Fibroblast of the conjunctiva (primary cell): Measurements from ENCODE around the gene PREX1.

Experiments used
- DNase-seq: peaks from one replicate; pipeline ENCODE4 v3.0.0-alpha.2; 2010; ENCODE audit warnings: low read depth

Gene PREX1

DNA sequence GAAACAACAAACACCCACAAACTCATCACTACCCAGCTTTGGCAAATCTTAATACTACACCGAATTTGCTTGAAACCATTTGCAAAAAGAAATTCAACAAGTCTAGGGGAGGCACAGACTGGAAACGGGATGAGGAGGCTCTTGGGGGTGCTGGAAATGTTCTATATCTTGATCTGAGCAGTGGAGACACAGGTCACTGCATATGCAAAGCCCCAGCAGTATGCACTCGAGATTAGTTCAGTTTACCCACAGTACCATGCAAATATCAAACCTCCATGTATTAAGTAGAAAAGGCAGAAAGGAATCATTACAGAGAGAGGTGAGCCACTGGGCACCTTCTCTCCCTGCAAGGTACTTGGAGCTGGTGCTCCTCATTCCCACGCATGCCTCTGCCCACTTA is 75.9 kb downstream of the PREX1 start:
- DNase-seq, result no peak

DNA sequence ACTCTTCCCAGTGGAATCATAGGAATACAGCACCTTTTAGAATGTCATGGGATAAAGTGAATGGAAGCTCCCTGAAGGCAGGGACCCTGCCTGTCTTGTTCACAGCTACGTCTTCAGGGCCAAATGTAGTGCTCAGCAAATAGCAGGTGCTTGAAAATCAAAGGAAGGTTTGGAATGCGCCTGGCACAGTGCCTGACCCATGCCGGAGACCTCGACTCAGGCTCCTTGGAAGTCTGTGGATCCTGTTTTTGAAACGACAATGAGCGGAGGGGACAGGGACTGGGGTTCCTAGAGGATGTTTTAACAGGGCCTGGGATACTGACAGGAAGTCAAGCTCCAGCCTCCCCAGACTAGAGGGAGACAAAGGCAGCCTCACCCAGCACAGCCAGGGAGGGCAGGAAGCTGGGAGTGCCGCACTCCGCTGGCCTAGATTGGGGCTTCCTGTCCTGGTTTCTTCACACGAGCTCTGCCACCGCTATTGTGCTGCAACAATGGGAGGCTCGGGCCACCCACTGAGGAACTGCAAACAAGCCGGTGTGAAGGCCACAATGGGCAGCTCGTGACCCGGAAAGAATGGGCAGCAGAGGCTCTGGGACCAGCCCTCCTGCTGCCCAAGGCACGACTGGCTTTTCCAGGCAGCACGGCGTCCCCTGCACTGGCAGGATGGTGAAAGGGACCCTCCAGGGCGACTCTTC is 76.7 kb downstream of the PREX1 start:
- no peak for DNase-seq

DNA sequence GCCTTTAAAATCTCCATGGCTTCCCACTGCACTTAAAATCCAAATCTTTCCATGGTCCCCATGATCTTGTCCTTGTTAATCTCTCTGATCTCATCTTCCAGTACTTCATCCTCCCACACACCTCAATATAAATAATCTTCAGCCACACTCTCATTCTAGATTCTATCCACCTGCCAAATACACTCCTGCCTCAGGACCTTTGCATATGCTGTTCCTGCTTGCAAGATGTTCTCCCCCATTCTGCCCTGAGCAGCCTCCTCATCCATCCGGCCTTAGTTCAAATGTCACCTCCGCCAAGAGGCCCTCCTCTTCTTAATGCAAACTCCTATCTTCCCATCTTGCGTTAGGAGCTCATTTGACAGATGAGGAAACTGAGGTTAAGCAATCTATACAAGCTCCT is 77.4 kb downstream of the PREX1 start:
- no peak for DNase-seq

DNA sequence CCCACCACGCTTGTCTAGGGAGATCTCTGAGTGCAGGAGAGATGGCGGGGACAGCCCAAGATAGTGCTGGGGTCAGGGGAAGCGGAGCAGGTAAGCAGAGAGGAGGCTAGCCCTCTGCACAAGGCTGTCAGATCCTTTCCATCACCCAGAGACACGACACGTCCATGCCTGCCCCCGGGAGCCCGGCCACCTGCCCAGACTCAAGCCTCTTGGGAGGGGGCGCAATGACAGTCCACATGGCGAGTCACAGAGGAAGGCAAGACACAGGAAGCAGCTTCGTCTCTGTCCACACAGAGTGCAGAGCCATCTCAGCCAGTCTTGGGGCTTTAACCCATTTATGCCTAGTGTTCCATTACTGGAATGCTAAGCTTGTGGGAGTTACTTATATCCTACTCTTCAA is 78.4 kb downstream of the PREX1 start:
- no peak for DNase-seq

DNA sequence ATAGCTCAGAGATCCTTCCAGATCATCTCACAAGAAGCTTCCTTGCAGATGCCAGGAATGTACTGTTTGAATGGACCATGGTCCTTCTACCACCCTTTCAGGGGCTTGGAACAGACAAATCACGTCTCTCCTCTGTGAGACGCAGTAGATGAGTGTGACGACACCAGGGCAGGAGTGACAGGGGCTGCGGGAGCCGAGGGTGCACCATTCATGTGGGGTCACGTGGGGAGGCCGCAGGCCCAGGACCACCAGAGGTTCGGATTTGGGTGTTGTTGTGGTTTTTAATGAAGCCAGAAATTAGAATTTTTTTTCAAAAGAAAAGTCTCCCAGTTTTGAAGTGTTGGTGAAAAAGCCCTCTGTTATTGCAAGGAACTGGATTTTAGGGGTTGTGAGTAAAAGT is 79.2 kb downstream of the PREX1 start:
- DNase-seq, result no peak

DNA sequence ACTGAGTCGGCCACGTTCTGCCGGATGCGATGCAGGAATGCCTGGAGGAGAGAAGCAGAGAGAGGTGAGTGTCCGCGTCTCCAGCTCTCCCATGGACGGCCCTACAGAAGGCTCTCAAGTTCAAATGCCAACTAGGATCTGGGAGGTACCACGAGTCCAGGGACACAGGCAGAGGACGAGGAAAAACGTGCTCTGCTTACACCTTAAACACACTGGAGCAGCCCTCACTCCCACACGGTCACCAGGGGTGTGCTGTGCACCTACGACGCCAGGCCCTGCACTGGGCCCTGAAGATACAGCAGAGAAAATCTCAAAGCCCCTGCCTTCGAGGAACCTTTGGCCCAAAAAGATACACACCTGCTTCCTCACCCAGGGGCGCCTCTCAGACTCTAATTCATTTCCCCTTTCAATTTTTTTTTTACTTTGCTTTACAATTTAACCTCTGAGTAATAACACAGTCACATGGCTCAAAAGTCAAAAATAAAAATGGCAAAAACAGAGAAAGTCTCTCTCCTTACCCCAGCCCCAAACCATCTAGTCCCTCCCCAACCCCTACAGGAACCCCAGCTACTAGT is 79.9 kb downstream of the PREX1 start:
- DNase-seq, result no peak

DNA sequence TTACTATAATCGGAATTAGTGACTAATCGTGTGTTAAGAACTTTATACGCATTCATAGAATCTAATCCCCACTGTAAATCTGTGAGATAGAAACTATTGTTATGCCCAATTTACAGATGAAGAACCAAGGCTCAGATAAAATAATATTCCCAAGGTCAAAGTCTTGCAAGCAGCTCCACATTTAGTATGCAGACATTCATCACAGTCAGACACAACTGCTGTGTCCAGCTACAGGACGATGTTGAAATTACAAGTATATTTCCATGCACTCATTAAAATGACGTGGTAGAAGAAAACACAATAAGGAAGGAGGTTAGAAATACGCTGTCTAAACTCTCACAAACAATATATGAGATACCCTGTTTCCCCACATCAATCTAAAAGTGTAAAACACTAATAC is 82.5 kb downstream of the PREX1 start:
- no peak for DNase-seq

DNA sequence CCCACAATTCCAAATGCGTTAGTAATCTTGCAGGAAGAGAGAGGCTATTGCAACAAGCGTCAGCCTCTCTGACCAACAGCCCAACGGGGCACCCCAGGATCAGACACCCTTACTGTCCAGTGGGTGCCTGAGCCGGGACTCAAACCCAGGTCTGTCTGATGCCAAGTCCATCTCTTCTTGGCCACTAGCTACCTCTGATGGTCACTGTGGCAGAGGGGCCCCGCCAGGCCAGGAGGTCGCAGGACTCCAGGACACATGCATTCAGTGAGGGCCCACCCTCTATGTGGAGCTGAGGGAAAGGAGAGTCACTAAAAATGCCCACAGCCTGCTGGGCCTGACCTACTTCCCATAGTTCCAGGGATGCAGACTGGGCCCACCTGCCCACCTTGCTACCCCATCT is 83.3 kb downstream of the PREX1 start:
- no peak for DNase-seq

DNA sequence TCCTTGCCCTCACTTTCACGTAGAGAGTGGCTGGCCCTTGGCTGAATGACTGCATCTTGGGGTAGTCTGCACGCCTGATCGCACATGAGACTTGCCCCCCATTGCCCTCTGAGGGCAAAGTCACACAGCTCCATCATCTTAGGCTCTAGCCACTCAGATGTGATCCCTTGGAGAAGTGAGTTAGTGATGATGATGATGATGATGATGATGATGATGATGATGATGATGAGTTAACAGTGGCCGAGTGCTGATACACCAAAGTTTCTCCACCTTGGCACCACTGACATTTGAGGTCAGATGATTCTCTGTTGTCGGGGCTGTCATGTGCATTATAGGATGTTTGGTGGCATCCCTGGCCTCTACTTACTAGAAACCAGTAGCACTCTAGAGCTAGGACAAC is 84.0 kb downstream of the PREX1 start:
- DNase-seq, result no peak

DNA sequence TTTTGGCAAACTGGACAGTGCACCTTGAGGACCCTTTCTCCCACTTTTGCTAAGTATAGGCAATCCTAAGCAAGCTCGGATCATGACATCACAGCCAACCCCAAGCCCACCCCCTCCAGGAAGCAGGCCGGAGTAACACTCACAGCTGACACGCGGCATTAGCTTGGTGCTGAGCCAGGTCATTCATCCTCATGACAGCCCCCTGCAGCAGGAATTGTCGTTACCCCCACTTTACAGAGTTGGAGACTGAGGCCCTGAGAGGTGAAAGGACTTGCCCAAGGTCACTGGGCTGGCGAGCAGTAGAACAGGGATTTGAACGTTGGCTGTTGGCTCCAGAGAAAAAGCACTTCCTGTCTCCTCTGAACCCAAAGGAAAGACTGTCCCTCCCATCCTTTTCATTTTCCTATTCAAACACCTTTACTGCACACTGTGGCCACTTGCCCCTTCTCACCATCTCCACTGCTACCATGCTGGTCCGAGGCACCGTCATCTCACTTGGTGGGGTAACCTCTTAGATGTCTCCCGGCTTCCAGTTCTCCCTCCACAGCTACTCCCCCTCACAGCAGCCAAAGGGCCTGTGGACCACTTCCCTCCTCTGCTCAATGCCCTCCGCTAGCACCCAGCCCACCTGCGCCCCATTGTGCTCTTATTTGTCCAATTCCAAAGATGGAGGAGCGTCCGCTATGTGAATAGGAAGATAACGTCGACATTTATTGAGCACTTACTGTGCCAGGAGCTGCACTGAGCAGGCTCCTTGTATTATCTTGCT is 84.7 kb downstream of the PREX1 start:
- DNase-seq, result no peak

DNA sequence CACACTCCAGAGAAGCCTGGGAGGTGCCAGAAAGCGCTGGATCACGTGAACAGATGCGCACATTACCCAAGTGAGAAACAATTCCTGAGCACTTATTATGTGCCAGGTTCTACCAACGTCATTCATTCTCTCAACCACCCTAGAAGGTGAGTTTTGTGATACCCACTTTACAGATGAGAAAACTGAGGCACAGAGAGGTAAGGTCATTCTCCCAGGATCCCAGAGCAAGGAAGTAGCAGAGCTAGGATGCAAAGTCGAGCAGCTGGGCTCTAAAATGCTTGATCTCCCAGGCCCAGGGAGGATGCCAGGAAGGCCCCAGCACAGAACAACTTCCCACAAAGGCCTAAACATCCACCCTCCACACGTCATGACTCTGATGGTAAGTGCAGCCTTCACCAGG is 85.6 kb downstream of the PREX1 start:
- DNase-seq, result no peak

DNA sequence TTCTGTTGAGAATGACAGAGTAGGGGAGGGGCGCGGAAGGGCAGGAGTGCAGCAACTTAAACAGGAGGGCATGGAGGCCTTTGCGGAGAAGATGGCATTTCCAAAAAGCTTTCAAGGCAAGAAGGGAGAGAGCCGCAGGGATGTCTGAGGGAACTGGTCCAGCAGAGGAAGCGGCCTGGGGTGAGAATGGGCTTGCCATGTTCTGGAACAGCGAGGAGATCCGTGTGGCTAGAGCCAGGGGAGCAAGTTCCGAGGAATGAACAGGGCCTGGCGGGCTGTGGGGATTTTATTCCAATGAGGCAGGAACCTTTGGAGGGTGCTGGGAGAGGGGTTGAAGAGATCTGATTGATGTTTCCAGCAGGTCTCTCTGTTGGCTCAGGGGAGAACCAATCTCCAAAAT is 86.1 kb downstream of the PREX1 start:
- DNase-seq, result no peak

DNA sequence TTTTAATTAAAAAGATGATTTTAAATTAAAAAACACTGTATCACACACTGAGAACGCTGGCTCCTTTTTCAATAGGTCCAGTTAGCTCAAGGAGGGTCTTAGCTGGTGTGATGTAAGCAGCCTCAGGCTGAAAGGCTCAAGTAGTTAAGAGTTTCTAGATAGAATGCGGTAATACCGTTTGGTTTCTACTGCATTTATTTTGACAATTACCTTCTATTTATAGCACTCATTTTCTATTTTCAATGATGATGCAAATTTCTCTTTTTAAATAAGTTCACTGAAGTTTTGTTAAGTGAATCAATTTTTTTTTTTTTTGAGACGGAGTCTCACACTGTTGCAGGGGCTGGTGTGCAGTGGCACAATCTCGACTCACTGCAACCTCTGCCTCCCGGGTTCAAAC is 87.1 kb downstream of the PREX1 start:
- DNase-seq, result no peak

DNA sequence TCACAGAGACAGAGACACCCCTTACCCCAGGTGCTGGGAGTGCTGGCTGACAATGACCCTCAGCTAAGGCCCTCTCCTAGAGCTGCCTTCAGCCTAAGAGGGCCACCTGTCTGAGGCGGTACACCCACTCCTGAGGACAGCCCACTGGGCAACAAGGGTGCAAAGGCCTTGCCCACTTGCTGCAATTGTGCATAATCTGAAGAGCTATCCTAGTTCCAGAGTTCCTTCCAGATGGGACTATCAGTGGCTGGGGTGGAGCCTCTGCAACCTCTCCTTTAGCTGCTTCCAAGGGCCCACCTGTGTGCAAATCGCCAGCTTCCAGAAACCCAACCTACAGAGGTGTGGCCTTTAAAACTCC is 87.5 kb downstream of the PREX1 start:
- no peak for DNase-seq

DNA sequence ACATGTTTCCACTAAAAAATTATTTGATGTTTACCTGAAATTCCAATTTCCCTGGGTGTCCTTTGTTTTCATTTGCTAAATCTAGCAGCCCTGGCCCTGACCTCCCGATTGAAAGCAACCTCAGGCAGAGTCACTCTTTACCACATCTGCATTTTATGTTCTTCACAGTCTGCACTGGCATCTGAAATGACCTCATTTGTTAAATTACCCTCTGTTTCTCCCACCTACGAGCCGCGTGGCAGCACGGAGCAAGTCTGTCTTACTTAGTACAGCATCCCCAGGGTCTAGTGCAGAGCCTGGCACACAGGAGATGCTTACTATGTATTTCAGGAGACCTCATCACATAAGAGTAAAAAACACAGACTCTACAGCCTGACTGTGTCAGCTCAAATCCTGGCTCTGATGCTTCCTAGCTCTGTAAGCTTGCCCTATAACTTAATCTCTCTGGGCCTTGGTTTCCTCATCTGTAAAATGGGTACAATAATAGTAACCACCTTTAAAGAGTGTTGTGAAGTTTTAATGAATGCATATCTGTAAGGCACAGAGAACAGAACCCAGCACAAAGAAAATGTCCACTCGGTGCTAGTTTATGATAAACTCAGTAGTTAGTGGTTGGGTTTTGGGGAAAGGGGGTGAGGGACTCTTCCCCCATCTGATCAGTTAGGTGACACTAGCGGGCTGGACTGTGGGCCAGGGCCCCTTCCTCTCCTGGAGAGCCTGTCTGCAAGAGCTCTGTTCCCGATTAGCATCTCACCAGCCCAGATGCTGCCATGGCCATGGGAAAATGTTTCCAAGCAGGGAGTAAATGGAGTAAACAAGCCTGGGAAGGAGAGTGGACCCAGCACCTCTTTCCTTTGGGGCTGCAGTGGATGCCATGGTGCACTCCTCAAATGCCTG is 88.2 kb downstream of the PREX1 start:
- no peak for DNase-seq

DNA sequence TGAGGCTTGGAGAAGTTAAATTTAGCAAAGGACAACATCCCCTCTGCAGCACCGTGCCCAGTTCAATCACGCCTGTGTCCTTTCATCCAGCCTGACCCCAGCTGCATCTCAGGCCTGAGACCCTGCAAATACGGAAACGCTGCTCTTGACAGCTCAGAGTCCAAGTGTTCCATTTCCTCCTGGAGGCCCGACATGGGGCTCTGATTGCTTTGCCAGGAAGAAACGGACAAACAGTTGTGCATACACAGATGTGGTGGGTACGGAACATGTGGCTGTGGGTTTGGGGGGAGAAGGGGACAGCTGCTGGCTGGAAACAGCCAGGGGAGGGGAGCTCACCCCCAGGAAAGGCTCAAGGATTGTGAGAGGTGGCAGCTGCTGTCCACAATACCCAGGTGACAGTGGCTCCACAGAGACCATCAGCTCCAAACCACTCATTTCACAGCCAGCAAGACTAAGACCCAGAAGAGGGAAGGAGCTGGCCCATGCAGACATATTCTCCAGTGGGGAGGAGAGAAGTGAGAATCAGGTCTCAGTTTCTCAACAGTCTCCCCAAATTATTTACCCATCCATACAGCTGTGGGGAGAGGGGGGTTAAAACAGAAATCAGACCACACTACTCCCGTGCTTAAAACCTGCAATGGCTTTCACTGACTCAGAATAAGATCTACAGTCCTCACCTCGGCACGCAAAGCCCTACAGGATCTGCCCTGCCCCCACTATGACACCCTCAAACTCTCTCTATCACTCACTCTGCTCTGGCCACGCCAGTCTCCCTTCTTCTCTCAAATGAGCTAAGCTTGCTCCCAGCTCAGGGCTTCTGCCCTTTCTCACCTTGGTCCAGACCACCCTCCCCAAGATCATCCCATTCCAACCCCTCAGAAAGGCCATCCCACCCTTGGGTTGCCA is 89.1 kb downstream of the PREX1 start:
- no peak for DNase-seq

DNA sequence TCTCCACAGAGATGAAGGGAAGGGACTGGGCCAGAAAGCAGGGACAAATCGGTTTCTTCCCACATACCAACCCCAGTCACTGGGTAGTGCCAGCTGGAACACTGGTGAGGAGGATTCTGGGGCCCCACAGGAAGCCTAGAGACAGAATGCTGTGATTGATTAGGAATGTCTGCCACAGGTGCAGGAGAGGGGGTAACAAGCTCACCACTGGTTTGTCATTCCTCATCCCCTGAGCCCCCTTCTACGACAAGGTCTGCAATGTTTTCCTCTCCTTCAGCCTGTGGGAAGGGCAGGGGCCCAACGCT is 89.8 kb downstream of the PREX1 start:
- no peak for DNase-seq

DNA sequence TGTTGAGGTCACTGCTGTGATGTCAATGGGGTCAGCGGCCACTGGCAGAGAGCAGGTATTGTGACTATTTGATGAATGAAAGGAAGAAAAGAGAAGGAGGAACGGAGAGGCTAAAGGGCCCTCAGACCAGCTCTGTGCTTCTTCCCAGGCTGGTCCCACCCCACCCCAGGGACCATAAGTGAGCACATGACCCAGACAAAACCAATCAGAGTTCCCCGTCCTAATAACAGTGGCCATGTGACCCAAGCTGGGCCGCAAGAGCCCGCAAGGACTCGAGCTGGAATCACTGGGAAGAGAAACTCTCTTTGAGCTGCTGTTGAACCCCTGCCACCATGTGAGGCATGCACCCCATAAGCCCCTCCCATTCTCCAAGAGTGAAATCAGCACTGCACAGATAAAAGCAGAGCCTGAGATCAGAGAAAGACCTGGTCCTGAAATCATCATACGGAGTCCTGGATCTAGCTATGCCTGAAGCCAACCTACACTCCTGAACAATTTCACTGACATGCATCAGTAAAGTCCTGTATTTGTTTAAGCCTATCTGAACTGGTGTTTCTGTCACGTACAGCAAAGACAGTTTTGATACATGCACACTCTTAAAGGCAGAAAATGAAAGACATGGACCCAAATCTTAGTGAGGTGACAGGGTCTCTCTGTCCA is 90.2 kb downstream of the PREX1 start:
- no peak for DNase-seq

DNA sequence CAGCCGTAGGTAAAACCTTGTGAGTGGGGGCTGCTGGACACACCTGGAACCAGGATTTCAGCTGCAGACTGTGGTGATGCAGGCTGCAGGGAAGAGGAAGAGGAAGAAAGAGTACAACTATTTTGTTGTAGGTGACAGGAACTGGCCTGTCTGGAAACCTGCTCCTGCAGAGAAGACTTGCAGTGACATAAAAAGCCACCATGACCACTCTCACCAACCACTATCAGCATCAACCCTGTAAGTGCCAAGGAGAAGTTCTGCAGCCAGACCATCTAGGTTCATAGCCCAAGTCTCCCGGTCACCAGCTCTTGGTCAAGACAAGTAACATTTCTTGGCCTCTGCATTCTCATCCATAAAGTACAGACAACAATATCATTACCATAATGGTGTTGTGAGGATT is 91.2 kb downstream of the PREX1 start:
- no peak for DNase-seq

DNA sequence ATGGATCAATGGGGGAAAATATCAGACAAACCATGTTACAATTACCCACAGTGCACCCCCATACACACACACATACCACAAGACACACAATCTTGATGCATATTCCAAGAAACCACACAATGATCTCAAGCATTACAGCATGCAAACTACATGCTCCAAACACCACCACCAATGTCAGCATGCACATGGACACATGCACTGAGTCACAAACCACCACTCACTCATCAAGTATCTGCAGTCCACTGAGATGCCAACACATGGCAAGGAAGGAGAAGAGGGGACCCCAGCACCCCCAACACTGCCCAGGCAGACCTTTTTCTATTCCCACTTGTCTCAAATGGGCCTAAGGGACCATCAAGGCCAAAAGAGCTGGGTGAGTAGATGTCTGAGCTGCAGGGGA is 91.6 kb downstream of the PREX1 start:
- DNase-seq, result no peak

DNA sequence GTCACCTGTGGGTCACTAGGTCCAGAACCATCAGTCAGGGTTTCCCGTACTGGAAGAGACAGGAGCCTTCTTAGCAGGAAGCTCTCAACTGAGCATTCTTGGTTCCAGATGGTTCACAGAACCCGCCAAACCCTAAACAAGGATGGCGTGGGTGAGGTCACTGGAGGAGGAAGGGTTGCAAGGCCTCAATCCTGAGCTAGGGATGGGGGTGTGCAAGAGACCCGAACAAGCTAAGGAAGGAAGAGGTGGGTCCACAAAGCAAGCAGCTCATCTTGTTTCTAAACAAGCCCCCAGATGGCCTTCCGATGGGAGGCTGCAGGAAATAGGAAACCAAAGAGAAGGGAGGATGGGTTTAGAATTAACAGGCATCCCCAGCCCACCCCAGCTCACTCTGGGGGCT is 92.7 kb downstream of the PREX1 start:
- no peak for DNase-seq
